T-cell (primary cell): ENCODE measurements around the gene TMOD4. TPM values are rescaled to one million over a fixed set of nuclear protein-coding genes. Genes with fewer than 3 reads are reported as not detected.
A peak's percentile ranks its signal among the peaks of the same experiment; 100 is the strongest.
"Not testable (repeated sequence)": the region's sequence is repeated elsewhere in the genome, so short reads cannot be mapped to it uniquely, and the experiment has no call there.

ENCODE experiments used
- ATAC-seq, 4 experiments: fragments of 200-7000 bp in 3 of 4; fragments of 150-1000 bp in 1 of 4; cut with Tn5 transposase; replicated peaks in 1 of 4; 1 replicate in 3 of 4; 2 replicates in 1 of 4; pipeline ENCODE4 v1.10.0; 2021; ENCODE audit warnings: moderate library complexity in 3 of 4, mild to moderate bottlenecking in 2 of 4, moderate number of reproducible peaks in 1 of 4
- CTCF ChIA-PET, 2 donors: fragments of 300-600 bp; sonication (Branson Sonifier 250); formaldehyde crosslinking; loops; one replicate each; lab custom pipeline; 2022; ENCODE audit warnings: antibody characterized with exemption in 2 of 2; lab: Charles Lee
- POLR2A ChIA-PET, 2 donors: fragments of 300-600 bp; sonication (Branson Sonifier 250); formaldehyde crosslinking; loops; one replicate each; lab custom pipeline; 2022; ENCODE audit warnings: antibody characterized with exemption in 2 of 2; lab: Charles Lee
- DNase-seq, 35 experiments: peaks; one replicate each; pipeline versions ENCODE4 v3.0.0 to v3.0.0-alpha.2; 2013 to 2023
- H3K27ac ChIP-seq: one replicate; pipeline ENCODE4 v1.5.1; 2013; ENCODE audit warnings: low read length
- H3K27me3 ChIP-seq, 2 experiments: replicated peaks in 1 of 2; 1 replicate in 1 of 2; 2 replicates in 1 of 2; pipeline versions ENCODE4 v1.6.1 to v1.7.0; 2013; ENCODE audit warnings: low read length in 1 of 2, mixed read lengths in 1 of 2; ENCODE audit not compliant: control insufficient read depth in 2 of 2, insufficient read depth in 2 of 2; ENCODE audit errors: extremely low read depth in 1 of 2
- H3K36me3 ChIP-seq, 2 donors: 1 replicate in 1 of 2; 2 replicates in 1 of 2; pipeline versions ENCODE4 v1.6.1 to v1.7.0; 2013; ENCODE audit warnings: low read length in 1 of 2; ENCODE audit not compliant: control insufficient read depth in 2 of 2, insufficient read depth in 1 of 2; ENCODE audit errors: extremely low read depth in 1 of 2
- H3K4me1 ChIP-seq, 2 experiments: 1 replicate in 1 of 2; 2 replicates in 1 of 2; pipeline versions ENCODE4 v1.6.1 to v1.7.0; 2013; ENCODE audit warnings: low read length in 2 of 2, mixed read lengths in 1 of 2; ENCODE audit not compliant: insufficient read depth in 2 of 2, control insufficient read depth in 1 of 2; ENCODE audit errors: extremely low read depth in 1 of 2
- H3K4me3 ChIP-seq, 2 donors: 1 replicate in 1 of 2; 2 replicates in 1 of 2; pipeline versions ENCODE4 v1.5.1 to v1.7.0; 2013; ENCODE audit warnings: mild to moderate bottlenecking in 2 of 2, low read length in 1 of 2, moderate library complexity in 1 of 2; ENCODE audit not compliant: control insufficient read depth in 1 of 2; ENCODE audit errors: extremely low read depth in 1 of 2
- H3K9me3 ChIP-seq: 2 replicates; pipeline ENCODE4 v1.7.0; 2013
- H3K27ac Mint-ChIP-seq, 2 donors: one replicate each; pipeline ENCODE4 v1.8.0; 2020 to 2021; ENCODE audit warnings: mild to moderate bottlenecking in 2 of 2, mixed read lengths in 2 of 2
- H3K27me3 Mint-ChIP-seq, 2 donors: one replicate each; pipeline ENCODE4 v1.8.0; 2021 to 2022; ENCODE audit warnings: mixed read lengths in 2 of 2
- H3K36me3 Mint-ChIP-seq: one replicate; pipeline ENCODE4 v1.8.0; 2021; ENCODE audit warnings: mixed read lengths
- H3K4me1 Mint-ChIP-seq, 3 donors: one replicate each; pipeline ENCODE4 v1.8.0; 2020 to 2022; ENCODE audit warnings: mixed read lengths in 3 of 3, mild to moderate bottlenecking in 1 of 3
- H3K4me3 Mint-ChIP-seq, 3 donors: one replicate each; pipeline ENCODE4 v1.8.0; 2020 to 2022; ENCODE audit warnings: mild to moderate bottlenecking in 3 of 3, mixed read lengths in 3 of 3, moderate library complexity in 3 of 3
- H3K9me3 Mint-ChIP-seq, 3 donors: one replicate each; pipeline ENCODE4 v1.8.0; 2020 to 2022; ENCODE audit warnings: mixed read lengths in 3 of 3
- WGBS: methylation state at CpG from one replicate; pipeline ENCODE4 v1.1.5; 2013; ENCODE audit warnings: missing lambda C conversion rate; ENCODE audit not compliant: insufficient coverage; 5-methylcytosine and 5-hydroxymethylcytosine counted together
- total RNA-seq, 35 experiments: library from RNA in 6 of 35; stranded (reverse) in 6 of 35; fragments of 120-200 nt in 1 of 35; gene quantifications; one replicate each; pipeline versions ENCODE4 v1.2.1 to v1.2.4 and lab custom pipeline; 2013 to 2026

TMOD4 gene
- total RNA-seq, 5 donors from 2014 or later (not counting 1 experiment from before 2014, with no cell fraction given), result 1.9 to 6.2 (median 5.3) TPM

- H3K4me3 Mint-ChIP-seq, H3K9me3 ChIP-seq, H3K27ac Mint-ChIP-seq, H3K27me3 ChIP-seq, H3K27ac ChIP-seq, H3K27me3 Mint-ChIP-seq, H3K36me3 Mint-ChIP-seq, ATAC-seq, DNase-seq, H3K36me3 ChIP-seq, H3K9me3 Mint-ChIP-seq, H3K4me3 ChIP-seq: not testable (repeated sequence)
- H3K4me1 ChIP-seq, result peaks cover 10 to 29% of the 10 kb centered on the region in 2 experiments
- no CpG with 5 or more reads among the region's 17 CpGs for WGBS
- CTCF ChIA-PET, result interaction anchor here (0.6 to 1.8 kb wide), 5 partner anchors 57 to 133 kb away, joined by 3 to 8 read pairs (median 4); no protein-coding TSS in a partner anchor
- peaks cover 35 to 41% (median 36%) of the 10 kb centered on the region in 3 donors for H3K4me1 Mint-ChIP-seq
- POLR2A ChIA-PET, result interaction anchor here in 1 of 2 donors (0.9 kb wide), 1 partner anchor 31 kb away, joined by 6 read pairs; no protein-coding TSS in a partner anchor
Measured at GRCh38 chr1:151194894-151195594, 19.3 kb upstream of the TMOD4 start.

- ChIA-PET POLR2A (interaction anchor here in 1 of 2 donors (0.7 kb wide), 1 partner anchor 209 kb away, joined by 5 read pairs; no protein-coding TSS in a partner anchor), CTCF (no interaction called here)
- H3K4me1 ChIP-seq, result peaks cover 11 to 23% of the 10 kb centered on the region in 2 experiments
- H3K27ac ChIP-seq, result no peak overlapping the region
- Mint-ChIP-seq H3K4me3 (no peak overlapping the region), H3K4me1 (peaks cover 35 to 41% (median 35%) of the 10 kb centered on the region in 3 donors), H3K9me3 (no peaks in the 10 kb centered on the region), H3K27ac (no peak overlapping the region), H3K27me3 (no peaks in the 10 kb centered on the region), H3K36me3 (peaks cover 3% of the 10 kb centered on the region)
- H3K9me3 ChIP-seq, result no peaks in the 10 kb centered on the region
- DNase-seq, result no peak
- H3K36me3 ChIP-seq, result no peaks in the 10 kb centered on the region
- H3K4me3 ChIP-seq, result no peak overlapping the region
- H3K27me3 ChIP-seq, result no peaks in the 10 kb centered on the region
- no peak for ATAC-seq
- WGBS, result no CpG with 5 or more reads among the region's 1 CpG
Measured at GRCh38 chr1:151193856-151194255, 18.1 kb upstream of the TMOD4 start.

GRCh38 chr1:151193304-151193703 lies 17.5 kb upstream of the TMOD4 start:
- no peak overlapping the region for H3K27ac ChIP-seq
- Mint-ChIP-seq H3K36me3 (peaks cover 3% of the 10 kb centered on the region), H3K9me3 (no peaks in the 10 kb centered on the region), H3K4me3 (no peak overlapping the region), H3K4me1 (peaks cover 37 to 41% (median 37%) of the 10 kb centered on the region in 3 donors), H3K27me3 (no peaks in the 10 kb centered on the region), H3K27ac (no peak overlapping the region)
- no peak overlapping the region for H3K4me3 ChIP-seq
- no CpG with 5 or more reads among the region's 6 CpGs for WGBS
- no peak for DNase-seq
- no peaks in the 10 kb centered on the region for H3K9me3 ChIP-seq
- no peaks in the 10 kb centered on the region for H3K36me3 ChIP-seq
- H3K4me1 ChIP-seq, result peaks cover 14 to 27% of the 10 kb centered on the region in 2 experiments
- no peaks in the 10 kb centered on the region for H3K27me3 ChIP-seq
- no peak for ATAC-seq
- POLR2A ChIA-PET, result interaction anchor here in 1 of 2 donors (0.6 to 0.7 kb wide), 2 partner anchors 37 to 210 kb away, joined by 4 to 5 read pairs; partner anchors contain the start of gene TNFAIP8L2
- CTCF ChIA-PET, result interaction anchor here in 1 of 2 donors (0.6 kb wide), 2 partner anchors 15 to 37 kb away, joined by 4 read pairs; partner anchors contain the start of gene TNFAIP8L2

GRCh38 chr1:151192047-151192446 lies 16.3 kb upstream of the TMOD4 start:
- Mint-ChIP-seq H3K27ac (no peak overlapping the region), H3K36me3 (peaks cover 3% of the 10 kb centered on the region), H3K4me3 (no peak overlapping the region), H3K4me1 (peaks cover 36 to 40% (median 37%) of the 10 kb centered on the region in 3 donors), H3K27me3 (no peaks in the 10 kb centered on the region), H3K9me3 (no peaks in the 10 kb centered on the region)
- Histone ChIP-seq H3K36me3 (peaks cover 0 to 1% of the 10 kb centered on the region in 2 donors), H3K27me3 (no peaks in the 10 kb centered on the region), H3K9me3 (no peaks in the 10 kb centered on the region), H3K4me1 (peaks cover 12 to 19% of the 10 kb centered on the region in 2 experiments), H3K4me3 (no peak overlapping the region), H3K27ac (no peak overlapping the region)
- ChIA-PET CTCF (interaction anchor here in 1 of 2 donors (0.7 kb wide), 1 partner anchor 829 kb away, joined by 3 read pairs; no protein-coding TSS in a partner anchor), POLR2A (interaction anchor here in 1 of 2 donors (0.6 kb wide), 1 partner anchor 54 kb away, joined by 3 read pairs; no protein-coding TSS in a partner anchor)
- no peak for ATAC-seq
- no CpG with 5 or more reads among the region's 7 CpGs for WGBS
- no peak for DNase-seq

- POLR2A ChIA-PET, result interaction anchor here (0.6 to 1.4 kb wide), 9 partner anchors 9 to 1142 kb away, joined by 3 to 6 read pairs (median 3); partner anchors contain the start of genes LYSMD1 (in 1 of the 2), PIP5K1A (in 1 of the 2), SCNM1 (in 1 of the 2) and ZNF687 (in 1 of the 2)
- H3K4me1 Mint-ChIP-seq, result peaks cover 34 to 40% (median 37%) of the 10 kb centered on the region in 3 donors
- CTCF ChIA-PET, result interaction anchor here in 1 of 2 donors (0.6 to 2.1 kb wide), 9 partner anchors 24 to 692 kb away, joined by 3 to 8 read pairs (median 4); partner anchors contain the start of genes PSMD4 and TNFAIP8L2
- H3K4me3 ChIP-seq, result peak within 1 kb of the TSS; percentile 78 to 85
- H3K36me3 ChIP-seq, result peaks cover 3 to 13% of the 10 kb centered on the region in 2 donors
- peaks cover 13% of the 10 kb centered on the region for H3K36me3 Mint-ChIP-seq
- H3K27ac ChIP-seq, result peak within 1 kb of the TSS; percentile 70
- no peaks in the 10 kb centered on the region for H3K27me3 ChIP-seq
- ATAC-seq, result peak; percentile 92 to 95 (median 94)
- no peaks in the 10 kb centered on the region for H3K27me3 Mint-ChIP-seq
- peak; percentile 67 to 91 (median 82) for DNase-seq
- WGBS, result under 1% methylated on average over 36 of the region's 42 CpGs
- peak within 1 kb of the TSS; percentile 98 to 100 (median 99) for H3K4me3 Mint-ChIP-seq
- H3K9me3 ChIP-seq, result no peaks in the 10 kb centered on the region
- H3K9me3 Mint-ChIP-seq, result no peaks in the 10 kb centered on the region
- H3K4me1 ChIP-seq, result peaks cover 12 to 15% of the 10 kb centered on the region in 2 experiments
- H3K27ac Mint-ChIP-seq, result peak within 1 kb of the TSS; percentile 97 to 98
Measured at GRCh38 chr1:151189637-151190445, 14.1 kb upstream of the TMOD4 start, which contains the start of gene VPS72. Gene VPS72, minus strand, starts transcription at chr1:151190197. Its CDS starts 76 bp downstream, at chr1:151190121.
